Measurements from ENCODE around the gene ELL2.
A peak's percentile ranks its signal among the peaks of the same experiment; 100 is the strongest.
"Not testable (repeated sequence)": the region's sequence is repeated elsewhere in the genome, so short reads cannot be mapped to it uniquely, and the experiment has no call there.

ELL2 gene

GRCh38 chr5:95907740-95908706 lies 53.6 kb downstream of the ELL2 start:
- DNase-seq (ENCODE audit: low spot score) = no peak

- no peak for DNase-seq (ENCODE audit: low spot score)
Measured at GRCh38 chr5:95907067-95907705, 54.5 kb downstream of the ELL2 start.

- DNase-seq (ENCODE audit: low spot score) = not testable (repeated sequence)
Measured at GRCh38 chr5:95906398-95906797, 55.3 kb downstream of the ELL2 start.

GRCh38 chr5:95904827-95905226 lies 56.8 kb downstream of the ELL2 start:
- no peak for DNase-seq (ENCODE audit: low spot score)

GRCh38 chr5:95903838-95904237 lies 57.8 kb downstream of the ELL2 start:
- no peak for DNase-seq (ENCODE audit: low spot score)

- DNase-seq (ENCODE audit: low spot score) = no peak
Measured at GRCh38 chr5:95901676-95902627, 59.7 kb downstream of the ELL2 start.

- peak; percentile 56 for DNase-seq (ENCODE audit: low spot score)
Measured at GRCh38 chr5:95900383-95900958, 61.2 kb downstream of the ELL2 start.

GRCh38 chr5:95899829-95900228 lies 61.8 kb downstream of the ELL2 start:
- no peak for DNase-seq (ENCODE audit: low spot score)

GRCh38 chr5:95899006-95899405 lies 62.6 kb downstream of the ELL2 start:
- no peak for DNase-seq (ENCODE audit: low spot score)

GRCh38 chr5:95895771-95896170 lies 65.9 kb downstream of the ELL2 start:
- DNase-seq (ENCODE audit: low spot score) = peak; percentile 77

- DNase-seq (ENCODE audit: low spot score) = no peak
Measured at GRCh38 chr5:95895251-95895650, 66.4 kb downstream of the ELL2 start.

GRCh38 chr5:95892784-95893354 lies 68.8 kb downstream of the ELL2 start:
- peak; percentile 40 for DNase-seq (ENCODE audit: low spot score)

GRCh38 chr5:95891499-95891898 lies 70.2 kb downstream of the ELL2 start:
- DNase-seq (ENCODE audit: low spot score) = no peak

- DNase-seq (ENCODE audit: low spot score) = no peak
Measured at GRCh38 chr5:95889076-95889475, 72.6 kb downstream of the ELL2 start.

- DNase-seq (ENCODE audit: low spot score) = no peak
Measured at GRCh38 chr5:95887977-95888376, 73.7 kb downstream of the ELL2 start.

GRCh38 chr5:95886340-95887044 lies 75.2 kb downstream of the ELL2 start:
- DNase-seq (ENCODE audit: low spot score) = no peak

- no peak for DNase-seq (ENCODE audit: low spot score)
Measured at GRCh38 chr5:95884511-95884910, 77.1 kb downstream of the ELL2 start.

GRCh38 chr5:95884017-95884325 lies 77.7 kb downstream of the ELL2 start:
- no peak for DNase-seq (ENCODE audit: low spot score)

GRCh38 chr5:95883185-95884016 lies 78.2 kb downstream of the ELL2 start:
- no peak for DNase-seq (ENCODE audit: low spot score)

GRCh38 chr5:95881833-95882232 lies 79.8 kb downstream of the ELL2 start:
- DNase-seq (ENCODE audit: low spot score) = peak; percentile 51
